ENCODE measurements around the gene HNF4A.

DNA sequence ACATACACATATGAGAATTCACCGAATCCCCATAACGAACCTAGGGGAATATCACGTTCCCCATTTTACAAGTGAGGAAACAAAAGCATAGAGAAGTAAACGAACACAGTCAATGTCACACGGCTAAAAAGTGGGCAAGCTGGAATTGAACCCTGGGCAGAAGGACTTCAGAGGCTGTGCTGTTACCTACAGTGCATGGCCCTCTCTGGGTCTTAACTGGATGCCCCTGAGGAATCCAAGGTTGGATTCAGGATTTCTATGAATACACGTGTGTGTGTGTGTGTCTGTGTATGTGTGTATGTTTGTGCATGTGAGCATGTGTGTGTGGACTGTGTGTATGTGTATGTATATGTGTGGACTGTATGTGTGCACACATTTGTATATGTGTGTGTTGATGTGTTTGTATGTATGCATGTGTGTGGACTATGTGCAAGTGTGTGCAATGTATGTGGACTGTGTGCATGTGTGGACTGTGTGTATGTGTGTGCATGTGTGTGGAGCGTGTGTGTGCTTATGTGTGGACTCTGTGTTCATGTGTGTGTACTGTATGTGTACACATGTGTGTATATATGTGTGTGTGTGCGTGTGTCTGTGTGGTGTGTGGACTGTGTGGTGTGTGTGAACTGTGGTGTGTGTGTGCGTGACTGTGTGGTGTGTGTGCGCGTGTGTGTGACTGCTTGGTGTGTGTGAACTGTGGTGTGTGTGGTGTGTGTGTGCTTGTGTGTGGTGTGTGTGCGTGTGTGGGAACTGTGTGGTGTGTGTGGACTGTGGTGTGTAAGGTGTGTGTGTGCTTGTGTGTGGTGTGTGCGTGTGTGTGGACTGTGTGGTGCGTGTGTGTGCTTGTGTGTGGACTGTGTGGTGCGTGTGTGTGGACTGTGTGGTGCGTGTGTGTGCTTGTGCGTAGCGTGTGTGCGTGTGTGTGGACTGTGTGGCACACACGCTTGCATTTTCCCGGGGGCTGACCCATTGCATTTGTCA lies 49.0 kb downstream of the HNF4A start:
- TF ChIP-seq, protein P1, sequence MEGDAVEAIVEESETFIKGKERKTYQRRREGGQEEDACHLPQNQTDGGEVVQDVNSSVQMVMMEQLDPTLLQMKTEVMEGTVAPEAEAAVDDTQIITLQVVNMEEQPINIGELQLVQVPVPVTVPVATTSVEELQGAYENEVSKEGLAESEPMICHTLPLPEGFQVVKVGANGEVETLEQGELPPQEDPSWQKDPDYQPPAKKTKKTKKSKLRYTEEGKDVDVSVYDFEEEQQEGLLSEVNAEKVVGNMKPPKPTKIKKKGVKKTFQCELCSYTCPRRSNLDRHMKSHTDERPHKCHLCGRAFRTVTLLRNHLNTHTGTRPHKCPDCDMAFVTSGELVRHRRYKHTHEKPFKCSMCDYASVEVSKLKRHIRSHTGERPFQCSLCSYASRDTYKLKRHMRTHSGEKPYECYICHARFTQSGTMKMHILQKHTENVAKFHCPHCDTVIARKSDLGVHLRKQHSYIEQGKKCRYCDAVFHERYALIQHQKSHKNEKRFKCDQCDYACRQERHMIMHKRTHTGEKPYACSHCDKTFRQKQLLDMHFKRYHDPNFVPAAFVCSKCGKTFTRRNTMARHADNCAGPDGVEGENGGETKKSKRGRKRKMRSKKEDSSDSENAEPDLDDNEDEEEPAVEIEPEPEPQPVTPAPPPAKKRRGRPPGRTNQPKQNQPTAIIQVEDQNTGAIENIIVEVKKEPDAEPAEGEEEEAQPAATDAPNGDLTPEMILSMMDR (IDR thresholded peaks at IDR 0.05), result no peak
- TF ChIP-seq POLR2AphosphoS5 (IDR thresholded peaks at IDR 0.05; ENCODE audit: insufficient read depth in 1 of 2, low read depth in 1 of 2) (no peak), POLR2A (IDR thresholded peaks at IDR 0.05) (no peak)
